SU-DHL-6 (cell line): ENCODE results near the gene TBC1D21.

ENCODE experiments used
- H2AFZ ChIP-seq: fragments of 200-600 bp; sonication (generic); 2 replicates; pipeline ENCODE4 v1.6.1; 2014; ENCODE audit warnings: low read depth, mild to moderate bottlenecking, moderate library complexity, mixed read lengths, antibody characterized with exemption, low read length; ENCODE audit not compliant: severe bottlenecking
- H3F3A ChIP-seq: fragments of 200-600 bp; shearing (Covaris generic); 2 replicates; pipeline ENCODE4 v1.6.0; 2016; ENCODE audit warnings: antibody characterized with exemption, mild to moderate bottlenecking; ENCODE audit not compliant: insufficient read depth
- H3K27ac ChIP-seq: fragments of 200-600 bp; sonication (generic); 2 replicates; pipeline ENCODE4 v1.5.1; 2016; ENCODE audit warnings: low read depth, mild to moderate bottlenecking, low read length, moderate library complexity, mixed read lengths
- H3K27me3 ChIP-seq: fragments of 200-600 bp; sonication (generic), shearing (Covaris generic); 2 replicates; pipeline ENCODE4 v1.6.0; 2014; ENCODE audit warnings: mild to moderate bottlenecking, low read length
- H3K36me3 ChIP-seq: fragments of 200-600 bp; sonication (generic); 2 replicates; pipeline ENCODE4 v1.6.1; 2014; ENCODE audit warnings: mild to moderate bottlenecking, low read length, mixed read lengths
- H3K4me2 ChIP-seq: fragments of 300-600, 200-600 bp; shearing (Covaris generic), sonication (generic); 2 replicates; pipeline ENCODE4 v1.6.0; 2014; ENCODE audit warnings: low read length, low read depth, mild to moderate bottlenecking; ENCODE audit not compliant: poor library complexity, severe bottlenecking
- H3K4me3 ChIP-seq: fragments of 200-600 bp; sonication (generic); 2 replicates; pipeline ENCODE4 v1.5.1; 2014; ENCODE audit warnings: antibody characterized with exemption, low read length, mild to moderate bottlenecking, mixed read lengths; ENCODE audit not compliant: insufficient read depth, poor library complexity, severe bottlenecking
- H3K79me2 ChIP-seq: fragments of 200-600 bp; sonication (generic); 2 replicates; pipeline ENCODE4 v1.6.1; 2014; ENCODE audit warnings: mild to moderate bottlenecking, low read length, moderate library complexity; ENCODE audit not compliant: insufficient read depth
- H3K9ac ChIP-seq: fragments of 200-600 bp; sonication (generic); 2 replicates; pipeline ENCODE4 v1.7.0; 2014; ENCODE audit warnings: mild to moderate bottlenecking, low read length
- H3K9me2 ChIP-seq: fragments of 200-600 bp; sonication (generic); replicated peaks from 2 replicates; pipeline ENCODE4 v1.6.1; 2014; ENCODE audit warnings: low read length; ENCODE audit not compliant: insufficient read depth
- H3K9me3 ChIP-seq: fragments of 200-600 bp; sonication (generic); 2 replicates; pipeline ENCODE4 v1.6.1; 2014; ENCODE audit warnings: low read length, mixed read lengths; ENCODE audit not compliant: insufficient read depth
- H4K20me1 ChIP-seq: fragments of 200-600 bp; sonication (generic); 2 replicates; pipeline ENCODE4 v1.6.1; 2014; ENCODE audit warnings: low read depth, mild to moderate bottlenecking, antibody characterized with exemption, low read length, moderate library complexity, mixed read lengths
- CTCF ChIP-seq: fragments of 200-600 bp; sonication (generic); IDR thresholded peaks from one replicate; pipeline ENCODE4 v1.5.1; 2017; ENCODE audit warnings: antibody characterized with exemption, mild to moderate bottlenecking, low read length, moderate library complexity; ENCODE audit not compliant: insufficient read depth, poor library complexity, severe bottlenecking
- EZH2phosphoT487 ChIP-seq: fragments of 200-600 bp; sonication (generic), shearing (Covaris generic); conservative IDR thresholded peaks from 2 replicates; pipeline ENCODE4 v1.6.1; 2018; ENCODE audit warnings: mild to moderate bottlenecking, antibody characterized with exemption, low read length, moderate library complexity, mixed read lengths

Gene TBC1D21

GRCh38 chr15:73928241-73928579 is 54.8 kb downstream of the TBC1D21 start:
- Histone ChIP-seq H4K20me1 (no peaks in the 10 kb centered on the region), H3K27ac (no peak overlapping the region), H3F3A (no peaks in the 10 kb centered on the region), H3K9ac (no peak overlapping the region), H3K9me2 (no peaks in the 10 kb centered on the region), H3K36me3 (no peaks in the 10 kb centered on the region), H3K9me3 (no peaks in the 10 kb centered on the region), H3K4me3 (no peak overlapping the region), H2AFZ (no peak overlapping the region), H3K4me2 (no peak overlapping the region), H3K79me2 (no peaks in the 10 kb centered on the region), H3K27me3 (no peaks in the 10 kb centered on the region)
- no peak for TF ChIP-seq EZH2phosphoT487
- no peak for TF ChIP-seq CTCF

GRCh38 chr15:73928971-73929627 is 55.7 kb downstream of the TBC1D21 start:
- no peaks in the 10 kb centered on the region for H3F3A ChIP-seq
- TF ChIP-seq CTCF (no peak), EZH2phosphoT487 (no peak)
- H2AFZ ChIP-seq = no peak overlapping the region
- no peak overlapping the region for H3K4me3 ChIP-seq
- no peak overlapping the region for H3K9ac ChIP-seq
- no peaks in the 10 kb centered on the region for H3K36me3 ChIP-seq
- H3K27ac ChIP-seq = no peak overlapping the region
- H3K9me3 ChIP-seq = no peaks in the 10 kb centered on the region
- no peaks in the 10 kb centered on the region for H3K27me3 ChIP-seq
- no peaks in the 10 kb centered on the region for H3K9me2 ChIP-seq
- no peak overlapping the region for H3K4me2 ChIP-seq
- H4K20me1 ChIP-seq = no peaks in the 10 kb centered on the region
- H3K79me2 ChIP-seq = no peaks in the 10 kb centered on the region

- Histone ChIP-seq H3K4me3 (no peak overlapping the region), H2AFZ (no peak overlapping the region), H3K36me3 (no peaks in the 10 kb centered on the region), H3K27ac (no peak overlapping the region), H3K4me2 (no peak overlapping the region), H3K27me3 (no peaks in the 10 kb centered on the region), H3K9me3 (no peaks in the 10 kb centered on the region), H3K79me2 (no peaks in the 10 kb centered on the region), H3K9me2 (no peaks in the 10 kb centered on the region), H4K20me1 (no peaks in the 10 kb centered on the region), H3F3A (no peaks in the 10 kb centered on the region), H3K9ac (no peak overlapping the region)
- TF ChIP-seq EZH2phosphoT487 (no peak), CTCF (no peak)
Measured at GRCh38 chr15:73930371-73930770, 57.0 kb downstream of the TBC1D21 start.
